ENCODE measurements around the gene OR2V2.
"Not testable (repeated sequence)": the region's sequence is repeated elsewhere in the genome, so short reads cannot be mapped to it uniquely, and the experiment has no call there.

The OR2V2 gene, protein sequence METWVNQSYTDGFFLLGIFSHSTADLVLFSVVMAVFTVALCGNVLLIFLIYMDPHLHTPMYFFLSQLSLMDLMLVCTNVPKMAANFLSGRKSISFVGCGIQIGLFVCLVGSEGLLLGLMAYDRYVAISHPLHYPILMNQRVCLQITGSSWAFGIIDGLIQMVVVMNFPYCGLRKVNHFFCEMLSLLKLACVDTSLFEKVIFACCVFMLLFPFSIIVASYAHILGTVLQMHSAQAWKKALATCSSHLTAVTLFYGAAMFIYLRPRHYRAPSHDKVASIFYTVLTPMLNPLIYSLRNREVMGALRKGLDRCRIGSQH

GRCh38 chr5:181146927-181147636 lies at the start of gene OR2V2:
Gene OR2V2, plus strand, starts transcription at chr5:181147586. Its CDS starts 7,357 bp downstream, at chr5:181154943.
- not testable (repeated sequence) for DNase-seq (ENCODE audit: low read depth)

- DNase-seq (ENCODE audit: low read depth) = not testable (repeated sequence)
Measured at GRCh38 chr5:181097759-181098491, 49.5 kb upstream of the OR2V2 start.

GRCh38 chr5:181098762-181099601 lies 48.4 kb upstream of the OR2V2 start:
- no peak for DNase-seq (ENCODE audit: low read depth)

- DNase-seq (ENCODE audit: low read depth) = no peak
Measured at GRCh38 chr5:181099602-181100086, 47.7 kb upstream of the OR2V2 start.

GRCh38 chr5:181100121-181100875 lies 47.1 kb upstream of the OR2V2 start:
- DNase-seq (ENCODE audit: low read depth) = no peak

- DNase-seq (ENCODE audit: low read depth) = not testable (repeated sequence)
Measured at GRCh38 chr5:181101030-181101641, 46.2 kb upstream of the OR2V2 start.

DNA sequence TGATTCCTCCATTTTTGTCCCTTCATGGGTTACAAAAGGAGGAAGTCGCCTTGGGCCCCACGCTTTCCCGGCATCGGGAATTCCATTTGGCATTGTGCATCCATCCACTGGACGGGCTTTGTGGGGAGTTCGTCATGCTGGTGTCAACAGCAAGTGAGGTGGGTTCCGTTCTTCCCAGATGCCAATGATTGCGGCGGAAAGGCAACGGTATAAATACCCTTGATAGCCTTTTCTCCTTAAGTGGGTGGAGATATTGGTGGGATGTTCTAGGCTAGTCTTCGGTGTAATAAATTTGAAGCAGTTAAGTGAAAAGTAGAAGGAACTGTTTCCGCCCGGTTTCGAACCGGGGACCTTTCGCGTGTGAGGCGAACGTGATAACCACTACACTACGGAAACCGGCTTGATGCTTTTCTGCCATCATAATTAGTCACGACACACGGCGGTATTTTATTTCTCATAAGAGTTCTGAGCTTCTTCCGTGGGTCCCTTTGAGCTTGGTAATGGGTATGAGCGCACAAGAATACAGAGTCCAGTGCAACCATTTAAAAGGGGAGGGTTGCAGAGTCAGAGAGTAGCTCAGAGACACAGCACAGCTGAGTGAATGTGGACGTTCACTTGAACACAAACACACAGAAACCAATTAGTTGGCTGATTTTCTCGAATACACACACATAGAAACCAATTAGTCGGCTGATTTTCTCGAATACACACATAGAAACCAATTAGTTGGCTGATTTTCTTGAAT lies 45.3 kb upstream of the OR2V2 start:
- not testable (repeated sequence) for DNase-seq (ENCODE audit: low read depth)

- not testable (repeated sequence) for DNase-seq (ENCODE audit: low read depth)
Measured at GRCh38 chr5:181104259-181104568, 43.2 kb upstream of the OR2V2 start.

- DNase-seq (ENCODE audit: low read depth) = not testable (repeated sequence)
Measured at GRCh38 chr5:181104606-181105390, 42.6 kb upstream of the OR2V2 start.

DNA sequence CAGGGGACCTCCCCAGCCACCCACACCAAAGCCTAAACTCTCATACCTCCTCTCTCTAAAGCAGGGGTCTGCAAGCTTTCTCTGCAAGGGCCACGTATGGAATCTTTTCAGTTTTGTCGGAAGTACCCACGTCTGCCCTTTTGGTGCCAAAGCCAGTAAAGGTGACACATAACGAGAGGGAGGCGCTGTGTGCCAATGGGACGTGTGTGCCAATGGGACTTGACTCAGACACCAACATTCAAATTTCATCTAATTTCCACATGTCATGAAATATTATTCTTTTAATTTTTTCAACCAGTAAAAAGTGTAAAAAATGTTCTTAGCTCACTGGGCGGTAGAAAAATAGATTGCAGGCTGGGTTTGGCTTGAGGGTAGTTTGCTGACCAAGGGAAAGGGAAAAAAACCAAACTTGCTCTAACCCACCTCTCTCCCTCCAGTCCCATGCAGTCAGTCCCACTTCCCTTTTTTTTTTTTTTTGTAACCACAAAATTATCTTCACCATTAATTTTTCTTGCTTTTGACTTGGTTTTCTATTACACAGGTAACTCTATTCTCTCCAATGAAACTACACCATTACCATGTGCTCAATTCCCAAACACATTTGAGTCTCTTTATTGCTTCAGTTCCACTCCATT lies 41.9 kb upstream of the OR2V2 start:
- no peak for DNase-seq (ENCODE audit: low read depth)

DNA sequence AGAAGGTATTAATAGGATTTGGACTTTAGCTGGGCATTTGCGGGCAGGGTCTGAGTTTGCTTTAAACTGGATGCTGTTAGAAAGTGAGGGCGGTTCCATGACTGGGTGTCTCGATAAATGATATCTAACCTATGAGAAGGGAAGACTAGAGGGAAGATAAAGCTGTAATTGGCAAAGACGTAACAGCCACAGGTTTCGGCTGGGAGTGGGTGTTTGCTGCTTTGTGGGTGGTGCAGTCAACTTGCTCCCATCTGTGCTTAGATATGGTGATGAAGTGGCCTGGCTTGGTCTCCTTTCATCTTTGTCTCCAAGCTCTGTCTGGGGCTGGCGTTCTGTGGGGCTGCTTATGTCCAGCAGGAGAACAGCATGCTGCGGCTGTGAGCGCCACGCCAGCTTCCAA lies 39.7 kb upstream of the OR2V2 start:
- DNase-seq (ENCODE audit: low read depth) = no peak

GRCh38 chr5:181108578-181109165 lies 38.7 kb upstream of the OR2V2 start:
- DNase-seq (ENCODE audit: low read depth) = no peak

DNA sequence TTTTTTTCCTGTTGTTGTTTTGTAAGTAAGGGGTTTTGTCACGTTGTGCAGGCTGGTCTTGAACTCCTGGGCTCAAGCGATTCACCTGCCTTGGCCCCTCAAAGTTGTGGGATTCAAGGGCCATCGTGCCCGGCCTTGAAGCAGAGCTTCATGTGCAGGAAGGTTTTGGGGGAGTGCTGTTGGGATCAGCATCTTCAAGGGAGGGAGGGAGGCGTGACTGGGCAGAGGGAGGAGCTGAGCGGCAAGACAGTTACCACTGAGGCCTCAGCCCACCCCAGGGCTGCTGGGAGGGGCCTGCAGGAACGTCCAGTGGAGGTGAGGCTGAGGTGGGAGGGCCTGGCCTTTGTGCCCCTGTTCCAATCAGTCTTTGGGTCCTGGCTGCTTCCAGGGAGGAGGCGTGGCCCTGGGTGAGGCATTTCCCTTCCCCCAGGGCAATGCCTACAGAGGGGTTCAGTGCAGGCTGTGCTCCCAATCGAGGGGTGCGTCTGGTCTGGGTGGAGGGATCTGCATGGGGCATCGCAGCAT lies 37.8 kb upstream of the OR2V2 start:
- DNase-seq (ENCODE audit: low read depth) = no peak

DNA sequence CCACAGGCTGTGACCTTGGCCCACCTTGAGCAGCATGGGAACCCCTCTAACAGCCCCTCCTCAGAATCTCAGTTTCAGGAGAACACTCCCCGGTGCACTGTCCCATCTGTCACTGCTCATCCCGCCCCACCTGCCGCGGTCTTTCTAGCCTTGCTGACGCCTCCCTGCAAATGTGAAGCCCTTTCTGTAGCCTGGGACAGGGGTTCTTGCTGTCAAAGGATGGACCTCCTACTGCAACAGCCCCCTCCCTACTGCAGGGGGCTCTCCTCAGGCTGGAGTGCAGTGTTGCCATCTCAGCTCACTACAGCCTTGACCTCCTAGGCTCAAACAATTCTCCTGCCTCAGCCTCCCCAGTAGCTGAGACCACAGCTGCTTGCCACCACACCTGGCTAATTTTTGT lies 36.4 kb upstream of the OR2V2 start:
- DNase-seq (ENCODE audit: low read depth) = no peak

DNA sequence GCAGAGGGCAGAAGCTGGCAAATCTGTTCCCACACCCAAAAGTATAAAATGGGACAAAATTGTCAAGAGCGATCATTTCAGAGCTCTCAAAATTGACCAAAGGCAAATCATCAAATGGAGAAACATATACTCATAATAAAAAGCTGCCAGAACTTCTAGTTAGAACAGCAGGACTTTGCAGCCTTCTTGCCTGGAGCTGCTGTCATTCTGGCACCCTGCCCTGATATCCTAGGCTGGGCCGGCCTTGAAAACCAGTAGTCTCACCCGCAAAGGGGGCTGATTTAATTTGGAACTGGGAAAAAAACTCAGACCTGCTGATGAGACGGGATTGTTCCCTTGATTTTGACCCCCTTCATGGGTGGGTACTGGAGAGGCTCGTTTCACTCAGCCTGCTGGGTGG lies 34.9 kb upstream of the OR2V2 start:
- no peak for DNase-seq (ENCODE audit: low read depth)

DNA sequence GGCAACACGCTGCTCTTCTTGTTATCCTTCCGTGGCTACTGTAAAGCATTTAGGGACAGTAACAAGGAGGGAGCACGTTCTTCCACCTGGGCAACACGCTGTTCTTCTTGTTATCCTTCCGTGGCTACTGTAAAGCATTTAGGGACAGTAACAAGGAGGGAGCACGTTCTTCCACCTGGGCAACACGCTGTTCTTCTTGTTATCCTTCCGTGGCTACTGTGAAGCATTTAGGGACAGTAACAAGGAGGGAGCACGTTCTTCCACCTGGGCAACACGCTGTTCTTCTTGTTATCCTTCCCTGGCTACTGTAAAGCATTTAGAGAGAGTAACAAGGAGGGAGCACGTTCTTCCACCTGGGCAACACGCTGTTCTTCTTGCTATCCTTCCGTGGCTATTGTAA lies 33.8 kb upstream of the OR2V2 start:
- not testable (repeated sequence) for DNase-seq (ENCODE audit: low read depth)

GRCh38 chr5:181114284-181114843 lies 33.0 kb upstream of the OR2V2 start:
- DNase-seq (ENCODE audit: low read depth) = no peak

All from stromal cell of bone marrow (primary cell).